ENCODE measurements around the gene LDB2. TPM values are rescaled to one million over a fixed set of nuclear protein-coding genes. Genes with fewer than 3 reads are reported as not detected.

Gene LDB2
- total RNA-seq, 1 donor = 18.8 TPM

GRCh38 chr4:16658183-16658582, 240.3 kb downstream of the LDB2 start:
- peaks cover under 1% of the 10 kb centered on the region for H3K4me1 ChIP-seq (ENCODE audit: insufficient read depth, low read length)
- no peak overlapping the region for H2AFZ ChIP-seq (ENCODE audit: low read length)
- no peaks in the 10 kb centered on the region for H3K27me3 ChIP-seq (ENCODE audit: insufficient read depth, low read length)
- no peaks in the 10 kb centered on the region for H4K20me1 ChIP-seq (ENCODE audit: insufficient read depth, low read length)
- no peak for TF ChIP-seq CTCF (IDR thresholded peaks at IDR 0.05; ENCODE audit: extremely low read depth, low read depth, low read length)
- no peaks in the 10 kb centered on the region for H3K79me2 ChIP-seq (ENCODE audit: insufficient read depth, low read length)
- DNase-seq (ENCODE audit: insufficient read length, low spot score, missing footprints) = no peak
- H3K27ac ChIP-seq (ENCODE audit: low read depth, low read length) = no peak overlapping the region
- no peak overlapping the region for H3K4me2 ChIP-seq (ENCODE audit: insufficient read depth, low read length)
- H3K36me3 ChIP-seq (ENCODE audit: insufficient read depth, low read length) = no peaks in the 10 kb centered on the region
- no peak overlapping the region for H3K4me3 ChIP-seq (ENCODE audit: insufficient read depth, low read length)
- no peaks in the 10 kb centered on the region for H3K9me3 ChIP-seq (ENCODE audit: low read depth, low read length)

GRCh38 chr4:16655111-16655510, 243.3 kb downstream of the LDB2 start:
- no peaks in the 10 kb centered on the region for H4K20me1 ChIP-seq (ENCODE audit: insufficient read depth, low read length)
- H3K36me3 ChIP-seq (ENCODE audit: insufficient read depth, low read length) = no peaks in the 10 kb centered on the region

GRCh38 chr4:16652732-16653305, 245.6 kb downstream of the LDB2 start:
- H4K20me1 ChIP-seq (ENCODE audit: insufficient read depth, low read length) = no peaks in the 10 kb centered on the region
- H3K4me1 ChIP-seq (ENCODE audit: insufficient read depth, low read length) = peaks cover 7% of the 10 kb centered on the region
- no peaks in the 10 kb centered on the region for H3K79me2 ChIP-seq (ENCODE audit: insufficient read depth, low read length)
- DNase-seq (ENCODE audit: insufficient read length, low spot score, missing footprints) = no peak
- H3K4me2 ChIP-seq (ENCODE audit: insufficient read depth, low read length) = no peak overlapping the region
- no peak overlapping the region for H2AFZ ChIP-seq (ENCODE audit: low read length)
- TF ChIP-seq CTCF (IDR thresholded peaks at IDR 0.05; ENCODE audit: extremely low read depth, low read depth, low read length) = no peak
- H3K27me3 ChIP-seq (ENCODE audit: insufficient read depth, low read length) = no peaks in the 10 kb centered on the region
- no peaks in the 10 kb centered on the region for H3K36me3 ChIP-seq (ENCODE audit: insufficient read depth, low read length)
- no peak overlapping the region for H3K4me3 ChIP-seq (ENCODE audit: insufficient read depth, low read length)
- H3K9me3 ChIP-seq (ENCODE audit: low read depth, low read length) = no peaks in the 10 kb centered on the region
- no peak overlapping the region for H3K27ac ChIP-seq (ENCODE audit: low read depth, low read length)

More at GRCh38 chr4:16655111-16655510, 243.3 kb downstream of the LDB2 start:
- Histone ChIP-seq H3K27ac (ENCODE audit: low read depth, low read length) (no peak overlapping the region), H2AFZ (ENCODE audit: low read length) (no peak overlapping the region), H3K9me3 (ENCODE audit: low read depth, low read length) (no peaks in the 10 kb centered on the region), H3K79me2 (ENCODE audit: insufficient read depth, low read length) (no peaks in the 10 kb centered on the region), H3K4me3 (ENCODE audit: insufficient read depth, low read length) (no peak overlapping the region), H3K4me1 (ENCODE audit: insufficient read depth, low read length) (peaks cover 7% of the 10 kb centered on the region), H3K4me2 (ENCODE audit: insufficient read depth, low read length) (no peak overlapping the region), H3K27me3 (ENCODE audit: insufficient read depth, low read length) (no peaks in the 10 kb centered on the region)
- DNase-seq (ENCODE audit: insufficient read length, low spot score, missing footprints) = no peak
- no peak for TF ChIP-seq CTCF (IDR thresholded peaks at IDR 0.05; ENCODE audit: extremely low read depth, low read depth, low read length)

- H3K27ac ChIP-seq (ENCODE audit: low read depth, low read length) = no peak overlapping the region
- H3K79me2 ChIP-seq (ENCODE audit: insufficient read depth, low read length) = no peaks in the 10 kb centered on the region
- no peak overlapping the region for H2AFZ ChIP-seq (ENCODE audit: low read length)
- DNase-seq (ENCODE audit: insufficient read length, low spot score, missing footprints) = no peak
- no peaks in the 10 kb centered on the region for H3K36me3 ChIP-seq (ENCODE audit: insufficient read depth, low read length)
- H3K4me2 ChIP-seq (ENCODE audit: insufficient read depth, low read length) = no peak overlapping the region
- H4K20me1 ChIP-seq (ENCODE audit: insufficient read depth, low read length) = no peaks in the 10 kb centered on the region
- no peaks in the 10 kb centered on the region for H3K27me3 ChIP-seq (ENCODE audit: insufficient read depth, low read length)
- peaks cover 9% of the 10 kb centered on the region for H3K4me1 ChIP-seq (ENCODE audit: insufficient read depth, low read length)
- no peak for TF ChIP-seq CTCF (IDR thresholded peaks at IDR 0.05; ENCODE audit: extremely low read depth, low read depth, low read length)
- H3K4me3 ChIP-seq (ENCODE audit: insufficient read depth, low read length) = no peak overlapping the region
- H3K9me3 ChIP-seq (ENCODE audit: low read depth, low read length) = no peaks in the 10 kb centered on the region
Measured at GRCh38 chr4:16646459-16646858, 252.0 kb downstream of the LDB2 start.

Measured in osteoblast (primary cell).